Tibial nerve (tissue), 4 donors: ENCODE data around the gene CRTC1.

ENCODE experiments used
- CTCF ChIP-seq, 5 experiments: fragments of 200-600 bp in 3 of 5; fragments of 450-650 bp in 2 of 5; sonication (generic) in 3 of 5; IDR thresholded peaks; one replicate each; pipeline ENCODE4 v1.5.1; 2016 to 2019; ENCODE audit warnings: antibody characterized with exemption in 5 of 5, mild to moderate bottlenecking in 3 of 5, moderate library complexity in 2 of 5
- EP300 ChIP-seq, 2 donors: sonication (generic); formaldehyde crosslinking; IDR thresholded peaks; one replicate each; pipeline ENCODE4 v1.6.1; 2017; ENCODE audit warnings: antibody characterized with exemption in 2 of 2, mild to moderate bottlenecking in 1 of 2
- POLR2A ChIP-seq, 2 donors: fragments of 450-650 bp; IDR thresholded peaks; one replicate each; pipeline ENCODE4 v1.6.1; 2017; ENCODE audit warnings: antibody characterized with exemption in 2 of 2, mild to moderate bottlenecking in 2 of 2, moderate library complexity in 2 of 2

GRCh38 chr19:18671303-18672043, 12.0 kb upstream of the CRTC1 start:
- no peak for TF ChIP-seq CTCF (IDR thresholded peaks at IDR 0.05)
- TF ChIP-seq EP300 (IDR thresholded peaks at IDR 0.05) = no peak
- TF ChIP-seq POLR2A (IDR thresholded peaks at IDR 0.05) = no peak
